Fibroblast of skin of back (primary cell): ENCODE results near the gene RRAS2.
"Not testable (repeated sequence)": the region's sequence is repeated elsewhere in the genome, so short reads cannot be mapped to it uniquely, and the experiment has no call there.

ENCODE experiments used
- DNase-seq: peaks from one replicate; pipeline ENCODE4 v3.0.0-alpha.2; 2013

Gene RRAS2

GRCh38 chr11:14306481-14306880 lies 52.5 kb downstream of the RRAS2 start:
- DNase-seq, result no peak

GRCh38 chr11:14305649-14306048 lies 53.3 kb downstream of the RRAS2 start:
- DNase-seq, result no peak

GRCh38 chr11:14304601-14305000 lies 54.4 kb downstream of the RRAS2 start:
- DNase-seq, result no peak

GRCh38 chr11:14300661-14301304 lies 58.2 kb downstream of the RRAS2 start:
- peak; percentile 75 for DNase-seq

- DNase-seq, result peak; percentile 35
These were observed 59.1 kb downstream of the RRAS2 start for GRCh38 chr11:14299921-14300320.

- DNase-seq, result no peak
These were observed 68.6 kb downstream of the RRAS2 start for GRCh38 chr11:14290422-14290821.

GRCh38 chr11:14288189-14288935 lies 70.6 kb downstream of the RRAS2 start:
- peak; percentile 88 for DNase-seq

GRCh38 chr11:14278869-14279268 lies 80.1 kb downstream of the RRAS2 start:
- DNase-seq, result not testable (repeated sequence)

GRCh38 chr11:14275076-14275475 lies 83.9 kb downstream of the RRAS2 start:
- DNase-seq, result peak; percentile 45

GRCh38 chr11:14273895-14274294 lies 85.1 kb downstream of the RRAS2 start:
- DNase-seq, result no peak

- no peak for DNase-seq
These were observed 88.1 kb downstream of the RRAS2 start for GRCh38 chr11:14270690-14271542.

- DNase-seq, result no peak
These were observed 89.0 kb downstream of the RRAS2 start for GRCh38 chr11:14269692-14270573.

GRCh38 chr11:14267861-14268635 lies 90.9 kb downstream of the RRAS2 start:
- no peak for DNase-seq

- DNase-seq, result no peak
These were observed 92.4 kb downstream of the RRAS2 start for GRCh38 chr11:14266622-14267021.

GRCh38 chr11:14264966-14265365 lies 94.0 kb downstream of the RRAS2 start:
- DNase-seq, result no peak

- DNase-seq, result no peak
These were observed 96.6 kb downstream of the RRAS2 start for GRCh38 chr11:14262271-14262846.

GRCh38 chr11:14261066-14261465 lies 97.9 kb downstream of the RRAS2 start:
- DNase-seq, result no peak

GRCh38 chr11:14259878-14260277 lies 99.1 kb downstream of the RRAS2 start:
- DNase-seq, result no peak

- DNase-seq, result no peak
These were observed 99.7 kb downstream of the RRAS2 start for GRCh38 chr11:14259186-14259784.

- DNase-seq, result no peak
These were observed 100.6 kb downstream of the RRAS2 start for GRCh38 chr11:14258221-14258935.
